Type B pancreatic cell (in vitro differentiated cells): Measurements from ENCODE around the gene SEMA6D. TPM values are rescaled to one million over a fixed set of nuclear protein-coding genes. Genes with fewer than 3 reads are reported as not detected.

Experiments used
- DNase-seq: peaks from one replicate; pipeline ENCODE4 v3.0.0; 2021; ENCODE audit warnings: mixed read lengths; ENCODE audit not compliant: unreplicated experiment; ENCODE audit errors: extremely low spot score
- H3K27ac Mint-ChIP-seq: 2 replicates; pipeline ENCODE4 v1.8.0; 2021; ENCODE audit warnings: mild to moderate bottlenecking, mixed read lengths
- H3K27me3 Mint-ChIP-seq: 2 replicates; pipeline ENCODE4 v1.8.0; 2021; ENCODE audit warnings: mixed read lengths
- H3K36me3 Mint-ChIP-seq: 2 replicates; pipeline ENCODE4 v1.8.0; 2021; ENCODE audit warnings: mixed read lengths
- H3K4me1 Mint-ChIP-seq: one replicate; pipeline ENCODE4 v1.8.0; 2021; ENCODE audit warnings: mixed read lengths; ENCODE audit not compliant: unreplicated experiment
- H3K4me3 Mint-ChIP-seq: 2 replicates; pipeline ENCODE4 v1.8.0; 2021; ENCODE audit warnings: mild to moderate bottlenecking, mixed read lengths
- H3K9me3 Mint-ChIP-seq: 2 replicates; pipeline ENCODE4 v1.8.0; 2021; ENCODE audit warnings: mixed read lengths
- CTCF ChIP-seq: fragments of 200-600 bp; sonication (generic); conservative IDR thresholded peaks from 2 replicates; pipeline ENCODE4 v1.5.0; 2021; ENCODE audit warnings: antibody characterized with exemption, mild to moderate bottlenecking
- total RNA-seq: library from RNA; stranded (reverse); gene quantifications from 2 replicates; pipeline ENCODE4 v1.2.1, GENCODE V29; 2021; ENCODE audit warnings: low replicate concordance

The SEMA6D gene
- total RNA-seq, 1 donor from 2014 or later = 22.2 TPM

GRCh38 chr15:47675735-47676134, 41.6 kb upstream of the SEMA6D start:
- no peak for DNase-seq
- H3K27me3 Mint-ChIP-seq = peaks cover 3% of the 10 kb centered on the region
- TF ChIP-seq CTCF = no peak
- no peaks in the 10 kb centered on the region for H3K36me3 Mint-ChIP-seq
- peaks cover 15% of the 10 kb centered on the region for H3K4me1 Mint-ChIP-seq
- no peak overlapping the region for H3K27ac Mint-ChIP-seq
- no peaks in the 10 kb centered on the region for H3K9me3 Mint-ChIP-seq
- no peak overlapping the region for H3K4me3 Mint-ChIP-seq

- TF ChIP-seq CTCF = no peak
- Mint-ChIP-seq H3K27ac (no peak overlapping the region), H3K27me3 (peaks cover 3% of the 10 kb centered on the region), H3K4me3 (no peak overlapping the region), H3K36me3 (no peaks in the 10 kb centered on the region), H3K4me1 (peaks cover 13% of the 10 kb centered on the region), H3K9me3 (no peaks in the 10 kb centered on the region)
- no peak for DNase-seq
Measured at GRCh38 chr15:47678040-47678439, 39.3 kb upstream of the SEMA6D start.

- Mint-ChIP-seq H3K4me1 (no peaks in the 10 kb centered on the region), H3K27ac (no peak overlapping the region), H3K27me3 (no peaks in the 10 kb centered on the region), H3K9me3 (no peaks in the 10 kb centered on the region), H3K36me3 (no peaks in the 10 kb centered on the region), H3K4me3 (no peak overlapping the region)
- DNase-seq = no peak
- no peak for TF ChIP-seq CTCF
Measured at GRCh38 chr15:47682661-47683060, 34.6 kb upstream of the SEMA6D start.

- H3K4me3 Mint-ChIP-seq = no peak overlapping the region
Measured at GRCh38 chr15:47685141-47685870, 32.0 kb upstream of the SEMA6D start.

GRCh38 chr15:47688573-47689086, 28.7 kb upstream of the SEMA6D start:
- no peak for DNase-seq
- no peaks in the 10 kb centered on the region for H3K36me3 Mint-ChIP-seq
- H3K4me3 Mint-ChIP-seq = no peak overlapping the region
- H3K27me3 Mint-ChIP-seq = no peaks in the 10 kb centered on the region
- H3K27ac Mint-ChIP-seq = no peak overlapping the region
- no peaks in the 10 kb centered on the region for H3K9me3 Mint-ChIP-seq
- no peaks in the 10 kb centered on the region for H3K4me1 Mint-ChIP-seq
- no peak for TF ChIP-seq CTCF

More at GRCh38 chr15:47685141-47685870, 32.0 kb upstream of the SEMA6D start:
- no peak for DNase-seq
- Mint-ChIP-seq H3K4me1 (no peaks in the 10 kb centered on the region), H3K27ac (no peak overlapping the region), H3K27me3 (no peaks in the 10 kb centered on the region), H3K9me3 (no peaks in the 10 kb centered on the region), H3K36me3 (no peaks in the 10 kb centered on the region)
- no peak for TF ChIP-seq CTCF
